DND-41 (cell line): ENCODE results near the gene ZNF296.

Source experiments
- ATAC-seq: fragments of 200-7000 bp; cut with Tn5 transposase; 3 replicates; pipeline ENCODE4 v1.9.1; 2021; ENCODE audit warnings: low read depth; ENCODE audit not compliant: insufficient read depth
- DNase-seq: peaks from one replicate; pipeline ENCODE4 v3.0.0-alpha.2; 2020
- H2AFZ ChIP-seq: 2 replicates; pipeline ENCODE4 v1.6.0; 2012; ENCODE audit warnings: low read depth, low read length
- H3K27ac ChIP-seq: 2 replicates; pipeline ENCODE4 v1.5.1; 2012; ENCODE audit warnings: low read length, inconsistent platforms
- H3K27me3 ChIP-seq: fragments of 200-600 bp; sonication (generic); 2 replicates; pipeline ENCODE4 v1.6.0; 2012; ENCODE audit warnings: low read length, mild to moderate bottlenecking, inconsistent platforms; ENCODE audit not compliant: insufficient read depth, poor library complexity
- H3K36me3 ChIP-seq: 2 replicates; pipeline ENCODE4 v1.5.1; 2012; ENCODE audit warnings: low read length, inconsistent platforms; ENCODE audit not compliant: insufficient read depth
- H3K4me1 ChIP-seq: 2 replicates; pipeline ENCODE4 v1.5.1; 2012; ENCODE audit warnings: mild to moderate bottlenecking, low read length; ENCODE audit not compliant: insufficient read depth
- H3K4me2 ChIP-seq: 2 replicates; pipeline ENCODE4 v1.6.0; 2012; ENCODE audit warnings: mild to moderate bottlenecking, moderate library complexity, low read length, inconsistent platforms; ENCODE audit not compliant: insufficient read depth
- H3K4me3 ChIP-seq, 2 experiments: fragments of 200-600 bp in 1 of 2; shearing (Covaris generic) in 1 of 2; 2 replicates each; pipeline ENCODE4 v1.5.1; 2012 to 2016; ENCODE audit warnings: inconsistent platforms in 2 of 2, low read length in 2 of 2, mild to moderate bottlenecking in 2 of 2, low read depth in 1 of 2, moderate library complexity in 1 of 2
- H3K79me2 ChIP-seq: 2 replicates; pipeline ENCODE4 v1.6.0; 2012; ENCODE audit warnings: low read length, inconsistent platforms; ENCODE audit not compliant: insufficient read depth
- H3K9ac ChIP-seq: 2 replicates; pipeline ENCODE4 v1.6.0; 2012; ENCODE audit warnings: low read depth, mild to moderate bottlenecking, inconsistent platforms, low read length, moderate library complexity
- H3K9me3 ChIP-seq: 2 replicates; pipeline ENCODE4 v1.5.1; 2012; ENCODE audit warnings: low read length, moderate library complexity, mild to moderate bottlenecking, inconsistent platforms; ENCODE audit not compliant: insufficient read depth, severe bottlenecking
- H4K20me1 ChIP-seq: 2 replicates; pipeline ENCODE4 v1.6.0; 2012; ENCODE audit warnings: low read length; ENCODE audit not compliant: insufficient read depth
- EZH2 ChIP-seq: IDR thresholded peaks from 3 replicates; pipeline ENCODE4 v1.6.1; 2012; ENCODE audit warnings: borderline replicate concordance, low read depth, mild to moderate bottlenecking, moderate library complexity, low read length, inconsistent platforms; ENCODE audit not compliant: severe bottlenecking
- TF ChIP-seq, protein P1 (sequence below): IDR thresholded peaks from 2 replicates; pipeline ENCODE4 v1.5.1; 2012; ENCODE audit warnings: borderline replicate concordance, low read length, moderate library complexity, mild to moderate bottlenecking; ENCODE audit not compliant: poor library complexity, severe bottlenecking; ENCODE audit errors: extremely low read depth

ZNF296 gene

GRCh38 chr19:45066921-45067661, 9.2 kb downstream of the ZNF296 start:
- Histone ChIP-seq H3K9ac (no peak overlapping the region), H4K20me1 (peaks cover 12% of the 10 kb centered on the region), H3K9me3 (no peaks in the 10 kb centered on the region), H3K4me2 (no peak overlapping the region), H3K27ac (no peak overlapping the region), H3K27me3 (no peaks in the 10 kb centered on the region), H3K4me3 (no peak overlapping the region), H3K36me3 (peaks cover 81% of the 10 kb centered on the region), H2AFZ (no peak overlapping the region), H3K79me2 (peaks cover 5% of the 10 kb centered on the region; the same call in 1 of the 2 replicates), H3K4me1 (no peaks in the 10 kb centered on the region)
- ATAC-seq, result no peak
- no peak for DNase-seq
- TF ChIP-seq, protein P1, sequence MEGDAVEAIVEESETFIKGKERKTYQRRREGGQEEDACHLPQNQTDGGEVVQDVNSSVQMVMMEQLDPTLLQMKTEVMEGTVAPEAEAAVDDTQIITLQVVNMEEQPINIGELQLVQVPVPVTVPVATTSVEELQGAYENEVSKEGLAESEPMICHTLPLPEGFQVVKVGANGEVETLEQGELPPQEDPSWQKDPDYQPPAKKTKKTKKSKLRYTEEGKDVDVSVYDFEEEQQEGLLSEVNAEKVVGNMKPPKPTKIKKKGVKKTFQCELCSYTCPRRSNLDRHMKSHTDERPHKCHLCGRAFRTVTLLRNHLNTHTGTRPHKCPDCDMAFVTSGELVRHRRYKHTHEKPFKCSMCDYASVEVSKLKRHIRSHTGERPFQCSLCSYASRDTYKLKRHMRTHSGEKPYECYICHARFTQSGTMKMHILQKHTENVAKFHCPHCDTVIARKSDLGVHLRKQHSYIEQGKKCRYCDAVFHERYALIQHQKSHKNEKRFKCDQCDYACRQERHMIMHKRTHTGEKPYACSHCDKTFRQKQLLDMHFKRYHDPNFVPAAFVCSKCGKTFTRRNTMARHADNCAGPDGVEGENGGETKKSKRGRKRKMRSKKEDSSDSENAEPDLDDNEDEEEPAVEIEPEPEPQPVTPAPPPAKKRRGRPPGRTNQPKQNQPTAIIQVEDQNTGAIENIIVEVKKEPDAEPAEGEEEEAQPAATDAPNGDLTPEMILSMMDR, result no peak
- no peak for TF ChIP-seq EZH2

GRCh38 chr19:45063851-45064801, 12.2 kb downstream of the ZNF296 start:
- Histone ChIP-seq H3K79me2 (peaks cover 5% of the 10 kb centered on the region; the same call in 1 of the 2 replicates), H3K36me3 (peaks cover 89% of the 10 kb centered on the region), H3K4me3 (no peak overlapping the region), H3K9ac (no peak overlapping the region), H3K27me3 (no peaks in the 10 kb centered on the region), H3K27ac (no peak overlapping the region), H3K4me1 (no peaks in the 10 kb centered on the region), H2AFZ (no peak overlapping the region), H4K20me1 (peaks cover 20% of the 10 kb centered on the region), H3K9me3 (no peaks in the 10 kb centered on the region), H3K4me2 (no peak overlapping the region)
- DNase-seq (no peak), ATAC-seq (no peak)
- TF ChIP-seq, protein P1, result no peak
- no peak for TF ChIP-seq EZH2

DNA sequence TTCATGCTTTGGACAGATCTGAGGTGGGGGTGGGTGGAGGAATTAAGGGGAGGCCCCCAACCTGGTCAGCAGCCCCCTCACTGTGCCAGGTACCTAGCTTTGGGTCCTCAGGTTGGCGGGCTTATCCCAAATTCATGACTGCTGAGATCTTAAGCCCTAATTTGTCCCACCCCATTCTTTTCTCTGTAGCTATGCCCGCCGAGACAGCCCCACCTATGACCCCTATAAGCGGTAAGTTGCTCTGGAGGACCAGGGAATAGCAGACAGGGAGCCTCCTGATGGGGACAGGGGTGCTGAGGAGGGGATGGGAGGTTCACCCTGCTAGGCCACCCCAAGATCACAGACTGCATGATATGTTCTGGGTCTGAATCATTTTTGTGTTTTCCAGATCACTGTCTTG, 14.3 kb downstream of the ZNF296 start:
- H3K9me3 ChIP-seq, result no peaks in the 10 kb centered on the region

More for the DNA sequence above, 14.3 kb downstream of the ZNF296 start:
- Histone ChIP-seq H3K27me3 (no peaks in the 10 kb centered on the region), H3K27ac (no peak overlapping the region), H4K20me1 (peaks cover 32% of the 10 kb centered on the region), H3K4me1 (no peaks in the 10 kb centered on the region), H3K4me2 (no peak overlapping the region), H3K4me3 (no peak overlapping the region), H3K79me2 (peaks cover 5% of the 10 kb centered on the region; the same call in 1 of the 2 replicates), H3K36me3 (peaks cover 91% of the 10 kb centered on the region), H3K9ac (no peak overlapping the region), H2AFZ (no peak overlapping the region)
- DNase-seq (no peak), ATAC-seq (no peak)
- no peak for TF ChIP-seq EZH2
- TF ChIP-seq, protein P1, result no peak
